Measurements from ENCODE around the gene GULP1.
"Not testable (repeated sequence)": the region's sequence is repeated elsewhere in the genome, so short reads cannot be mapped to it uniquely, and the experiment has no call there.

Gene GULP1

GRCh38 chr2:188466078-188466477 lies 174.4 kb downstream of the GULP1 start:
- DNase-seq (ENCODE audit: low read depth in 3 of 3, low spot score in 1 of 3), result not testable (repeated sequence)

GRCh38 chr2:188466761-188467160 lies 175.1 kb downstream of the GULP1 start:
- no peak for DNase-seq (ENCODE audit: low read depth in 3 of 3, low spot score in 1 of 3)

GRCh38 chr2:188471166-188471565 lies 179.5 kb downstream of the GULP1 start:
- no peak for DNase-seq (ENCODE audit: low read depth in 3 of 3, low spot score in 1 of 3)

- DNase-seq (ENCODE audit: low read depth in 3 of 3, low spot score in 1 of 3), result no peak
Observed at GRCh38 chr2:188473306-188473705, 181.6 kb downstream of the GULP1 start.

GRCh38 chr2:188474316-188474715 lies 182.6 kb downstream of the GULP1 start:
- no peak for DNase-seq (ENCODE audit: low read depth in 3 of 3, low spot score in 1 of 3)

GRCh38 chr2:188475945-188476344 lies 184.3 kb downstream of the GULP1 start:
- no peak for DNase-seq (ENCODE audit: low read depth in 3 of 3, low spot score in 1 of 3)

GRCh38 chr2:188477564-188478103 lies 186.0 kb downstream of the GULP1 start:
- no peak for DNase-seq (ENCODE audit: low read depth in 3 of 3, low spot score in 1 of 3)

GRCh38 chr2:188478724-188479123 lies 187.1 kb downstream of the GULP1 start:
- DNase-seq (ENCODE audit: low read depth in 3 of 3, low spot score in 1 of 3), result no peak

- DNase-seq (ENCODE audit: low read depth in 3 of 3, low spot score in 1 of 3), result no peak
Observed at GRCh38 chr2:188481474-188481873, 189.8 kb downstream of the GULP1 start.

- no peak for DNase-seq (ENCODE audit: low read depth in 3 of 3, low spot score in 1 of 3)
Observed at GRCh38 chr2:188485496-188485895, 193.8 kb downstream of the GULP1 start.

GRCh38 chr2:188492751-188493150 lies 201.1 kb downstream of the GULP1 start:
- DNase-seq (ENCODE audit: low read depth in 3 of 3, low spot score in 1 of 3), result no peak

GRCh38 chr2:188494906-188495305 lies 203.2 kb downstream of the GULP1 start:
- no peak for DNase-seq (ENCODE audit: low read depth in 3 of 3, low spot score in 1 of 3)

GRCh38 chr2:188495969-188496431 lies 204.3 kb downstream of the GULP1 start:
- no peak for DNase-seq (ENCODE audit: low read depth in 3 of 3, low spot score in 1 of 3)

- DNase-seq (ENCODE audit: low read depth in 3 of 3, low spot score in 1 of 3), result no peak
Observed at GRCh38 chr2:188497726-188498125, 206.1 kb downstream of the GULP1 start.

- no peak for DNase-seq (ENCODE audit: low read depth in 3 of 3, low spot score in 1 of 3)
Observed at GRCh38 chr2:188503975-188504374, 212.3 kb downstream of the GULP1 start.

- DNase-seq (ENCODE audit: low read depth in 3 of 3, low spot score in 1 of 3), result no peak
Observed at GRCh38 chr2:188506843-188507242, 215.2 kb downstream of the GULP1 start.

GRCh38 chr2:188511346-188511745 lies 219.7 kb downstream of the GULP1 start:
- no peak for DNase-seq (ENCODE audit: low read depth in 3 of 3, low spot score in 1 of 3)

GRCh38 chr2:188512456-188512855 lies 220.8 kb downstream of the GULP1 start:
- no peak for DNase-seq (ENCODE audit: low read depth in 3 of 3, low spot score in 1 of 3)

- DNase-seq (ENCODE audit: low read depth in 3 of 3, low spot score in 1 of 3), result no peak
Observed at GRCh38 chr2:188515918-188516317, 224.2 kb downstream of the GULP1 start.

GRCh38 chr2:188517549-188518215 lies 226.0 kb downstream of the GULP1 start:
- no peak for DNase-seq (ENCODE audit: low read depth in 3 of 3, low spot score in 1 of 3)

- no peak for DNase-seq (ENCODE audit: low read depth in 3 of 3, low spot score in 1 of 3)
Observed at GRCh38 chr2:188518381-188518780, 226.7 kb downstream of the GULP1 start.

- DNase-seq (ENCODE audit: low read depth in 3 of 3, low spot score in 1 of 3), result no peak
Observed at GRCh38 chr2:188519136-188519535, 227.5 kb downstream of the GULP1 start.

GRCh38 chr2:188522517-188522916 lies 230.8 kb downstream of the GULP1 start:
- DNase-seq (ENCODE audit: low read depth in 3 of 3, low spot score in 1 of 3), result no peak

Measured in stimulated activated CD4-positive, alpha-beta T cell treated with anti-CD3 and anti-CD28 coated beads, TNF-alpha, amount 100 ng/mL, for 1 hour (primary cell).